ENCODE measurements around the gene DSC1.

GRCh38 chr18:31148600-31148999 lies 14.1 kb downstream of the DSC1 start:
- TF ChIP-seq POLR2A (IDR thresholded peaks at IDR 0.05; ENCODE audit: low read depth, low read length) (no peak), CTCF (conservative IDR thresholded peaks at IDR 0.05; ENCODE audit: low read depth, low read length) (no peak), RAD21 (IDR thresholded peaks at IDR 0.05; ENCODE audit: low read length) (no peak), RFX5 (IDR thresholded peaks at IDR 0.05; ENCODE audit: low read depth, low read length) (no peak)
